ENCODE data around the gene KIAA0232.

DNA sequence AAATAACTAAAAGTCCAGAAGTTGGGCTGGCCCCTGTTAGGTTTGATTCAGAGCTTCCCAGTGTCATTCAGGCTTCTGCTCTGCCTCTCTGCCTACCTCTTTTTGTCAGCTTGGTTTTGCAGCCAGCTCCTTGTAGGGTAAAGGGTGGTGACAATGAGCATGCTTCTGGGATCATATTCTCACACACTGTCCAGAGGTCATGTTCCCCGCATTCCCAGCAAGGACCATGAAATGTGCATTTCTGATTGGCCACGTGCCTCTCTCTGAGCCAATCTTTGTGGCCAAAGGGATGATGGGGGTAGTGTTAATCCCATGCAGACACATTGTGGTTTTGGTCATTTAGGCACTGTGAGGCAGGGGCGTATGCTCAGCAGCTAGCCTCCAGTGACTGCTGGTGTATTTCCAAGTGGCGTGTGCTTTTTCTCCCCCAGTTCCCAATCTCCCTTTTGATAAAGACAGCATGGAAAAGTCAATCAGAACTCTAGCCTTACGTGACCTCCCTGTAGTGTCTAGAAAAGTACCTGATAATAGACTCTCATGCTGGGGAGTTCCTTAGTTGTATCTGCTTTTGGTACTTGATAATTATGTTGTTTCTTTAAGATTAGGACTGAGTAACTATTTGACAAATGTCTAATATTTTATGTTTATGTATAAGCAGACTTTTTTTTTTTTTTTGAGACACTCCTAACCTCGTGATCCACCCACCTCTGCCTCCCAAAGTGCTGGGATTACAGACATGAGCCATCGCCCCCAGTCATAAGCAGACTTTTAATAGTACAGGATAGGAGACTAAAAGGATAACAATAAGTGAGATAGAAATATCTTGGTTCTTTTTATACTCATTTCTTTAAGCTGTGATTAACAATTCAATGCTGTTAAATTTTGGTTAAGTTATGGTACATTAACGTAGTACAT is 57.8 kb downstream of the KIAA0232 start:
- TF ChIP-seq FOXM1 (IDR thresholded peaks at IDR 0.05; ENCODE audit: borderline replicate concordance) (no peak), FOXK2 (IDR thresholded peaks at IDR 0.05) (no peak), BHLHE40 (IDR thresholded peaks at IDR 0.05; ENCODE audit: borderline replicate concordance) (no peak), TARDBP (IDR thresholded peaks at IDR 0.05) (no peak), HDGF (IDR thresholded peaks at IDR 0.05; ENCODE audit: borderline replicate concordance) (no peak), NFRKB (IDR thresholded peaks at IDR 0.05) (no peak), ELF4 (IDR thresholded peaks at IDR 0.05) (no peak)

Data from HEK293T (cell line).